ENCODE results near the gene GPA33. TPM values are rescaled to one million over a fixed set of nuclear protein-coding genes. Genes with fewer than 3 reads are reported as not detected.

GPA33 gene
- total and polyA plus RNA-seq, 10 of the 15 experiments (the other 5 are each of a cell fraction or from before 2014, with no cell fraction given), result 0.09 to 0.27 (median 0.21) TPM; not detected in 1

GRCh38 chr1:167065471-167065870, 24.7 kb downstream of the GPA33 start (continued):
- TF ChIP-seq SKIL (IDR thresholded peaks at IDR 0.05; ENCODE audit: low read depth, poor library complexity, severe bottlenecking) (no peak), NR2F1 (conservative IDR thresholded peaks at IDR 0.05) (no peak)

GRCh38 chr1:167064621-167065020, 25.6 kb downstream of the GPA33 start:
- TF ChIP-seq, protein P1, sequence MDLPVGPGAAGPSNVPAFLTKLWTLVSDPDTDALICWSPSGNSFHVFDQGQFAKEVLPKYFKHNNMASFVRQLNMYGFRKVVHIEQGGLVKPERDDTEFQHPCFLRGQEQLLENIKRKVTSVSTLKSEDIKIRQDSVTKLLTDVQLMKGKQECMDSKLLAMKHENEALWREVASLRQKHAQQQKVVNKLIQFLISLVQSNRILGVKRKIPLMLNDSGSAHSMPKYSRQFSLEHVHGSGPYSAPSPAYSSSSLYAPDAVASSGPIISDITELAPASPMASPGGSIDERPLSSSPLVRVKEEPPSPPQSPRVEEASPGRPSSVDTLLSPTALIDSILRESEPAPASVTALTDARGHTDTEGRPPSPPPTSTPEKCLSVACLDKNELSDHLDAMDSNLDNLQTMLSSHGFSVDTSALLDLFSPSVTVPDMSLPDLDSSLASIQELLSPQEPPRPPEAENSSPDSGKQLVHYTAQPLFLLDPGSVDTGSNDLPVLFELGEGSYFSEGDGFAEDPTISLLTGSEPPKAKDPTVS (IDR thresholded peaks at IDR 0.05; ENCODE audit: low read depth, low read length), result no peak
- TF ChIP-seq FOS (IDR thresholded peaks at IDR 0.05; ENCODE audit: borderline replicate concordance, extremely low read depth, insufficient read length) (no peak), ZBTB40 (IDR thresholded peaks at IDR 0.05; ENCODE audit: borderline replicate concordance) (no peak)
- no peaks in the 10 kb centered on the region for H3K9me3 ChIP-seq (replicated peaks; ENCODE audit: control insufficient read depth, insufficient read depth, low read length)
- BruUV-seq (replicated peaks), result no TSS peak
- intact Hi-C loops (cut with micrococcal nuclease; ENCODE audit: unreplicated experiment), result loop anchor here (5.0 kb wide), 2 partner anchors 203 to 468 kb away; no protein-coding TSS in a partner anchor
- no peak for FAIRE-seq
- CTCF ChIA-PET, result interaction anchor here (0.6 to 18.3 kb wide), 5 partner anchors 60 to 470 kb away, joined by 3 to 734 read pairs (median 21); no protein-coding TSS in a partner anchor
- RAD21 ChIA-PET (ENCODE audit: unreplicated experiment), result interaction anchor here (2.1 kb wide), 1 partner anchor 154 kb away, joined by 8 read pairs; no protein-coding TSS in a partner anchor
- H3K9ac ChIP-seq (ENCODE audit: control insufficient read depth, insufficient read depth, low read length), result no peak overlapping the region
- no peaks in the 10 kb centered on the region for H3K79me2 ChIP-seq (ENCODE audit: control insufficient read depth, insufficient read depth, low read length)
- no peak for ATAC-seq
- H3K36me3 ChIP-seq (ENCODE audit: control insufficient read depth in 2 of 2, insufficient read depth in 2 of 2, low read length in 1 of 2), result no peaks in the 10 kb centered on the region
- DNase-seq (ENCODE audit: low read depth, low spot score), result no peak
- no peak overlapping the region for H2AFZ ChIP-seq (ENCODE audit: control insufficient read depth, low read depth, low read length)
- no peaks in the 10 kb centered on the region for H3K4me1 ChIP-seq (ENCODE audit: control insufficient read depth, insufficient read depth, low read length)
- in situ Hi-C loops (cut with MboI), result loop anchor here (5.0 kb wide), 3 partner anchors 58 to 473 kb away; no protein-coding TSS in a partner anchor
- no peaks in the 10 kb centered on the region; a peak in 1 of 4 replicates for H3K27me3 ChIP-seq (replicated peaks in 1 of 2; ENCODE audit: control insufficient read depth in 2 of 2, insufficient read depth in 2 of 2, low read length in 1 of 2)
- H3K4me3 ChIP-seq, result no peak overlapping the region
- no peak overlapping the region for H3K27ac ChIP-seq (ENCODE audit: control insufficient read depth, insufficient read depth)
- H4K20me1 ChIP-seq (ENCODE audit: control insufficient read depth, insufficient read depth), result no peaks in the 10 kb centered on the region
- WGBS (ENCODE audit: insufficient coverage, insufficient replicate concordance, low lambda C conversion rate, missing lambda C conversion rate), result 63% methylated on average over 9 of the region's 9 CpGs
- POLR2A ChIA-PET, result no interaction called here
- SMC1A ChIA-PET (ENCODE audit: uncharacterized antibody, unreplicated experiment), result interaction anchor here (0.9 to 10.4 kb wide), 5 partner anchors 56 to 470 kb away, joined by 3 to 384 read pairs (median 5); no protein-coding TSS in a partner anchor
- H3K4me2 ChIP-seq (ENCODE audit: control insufficient read depth, insufficient read depth), result no peak overlapping the region
